OCI-LY3 (cell line): ENCODE measurements around the gene PRKCD.

Experiments
- CTCF ChIP-seq: fragments of 200-600, 300-600 bp; sonication (generic); IDR thresholded peaks from 2 replicates; pipeline ENCODE4 v1.5.1; 2014; ENCODE audit warnings: antibody characterized with exemption, low read length, low read depth
- EZH2phosphoT487 ChIP-seq: fragments of 200-600 bp; shearing (Covaris generic); IDR thresholded peaks from 2 replicates; pipeline ENCODE4 v1.6.1; 2018; ENCODE audit warnings: antibody characterized with exemption, mixed run types, low read depth

DNA sequence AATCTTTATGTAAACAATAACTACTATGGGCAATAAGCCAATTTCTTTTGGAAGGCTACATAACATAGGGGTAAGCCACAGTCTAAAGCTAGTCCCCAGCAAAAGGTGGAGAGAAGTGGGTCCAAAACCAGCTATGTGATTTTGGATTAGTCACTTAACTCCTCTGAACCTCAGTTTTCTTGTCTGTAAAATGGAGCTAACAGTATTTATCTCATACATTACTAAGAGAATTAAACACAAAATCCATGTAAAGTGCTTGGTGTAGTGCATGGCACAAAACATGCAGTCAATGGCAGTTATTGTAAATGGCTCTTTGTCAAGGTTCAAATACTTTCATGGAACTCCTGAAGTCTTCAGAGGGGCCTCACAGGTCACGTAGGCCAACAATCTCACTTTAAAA, 44.1 kb upstream of the PRKCD start:
- TF ChIP-seq CTCF (no peak), EZH2phosphoT487 (no peak)
